HCT116 (cell line): ENCODE measurements around the gene CACNA1C. TPM values are rescaled to one million over a fixed set of nuclear protein-coding genes. Genes with fewer than 3 reads are reported as not detected.
A peak's percentile ranks its signal among the peaks of the same experiment; 100 is the strongest.

Experiments used
- ATAC-seq: fragments of 200-7000 bp; cut with Tn5 transposase; 2 replicates; pipeline ENCODE4 v1.9.1; 2020; ENCODE audit warnings: mild to moderate bottlenecking, moderate library complexity
- BruUV-seq: library from RNA; stranded (reverse); fragments of 400-500 nt; replicated peaks from 2 replicates; lab custom pipeline; 2021; lab: Mats Ljungman, UMichigan
- CTCF ChIA-PET: fragments of 300-600 bp; sonication (Branson Sonifier 250); formaldehyde crosslinking; loops from one replicate; lab custom pipeline; 2021; ENCODE audit warnings: antibody characterized with exemption; lab: Charles Lee
- POLR2A ChIA-PET: fragments of 300-600, 350-600 bp; sonication (Branson Sonifier 250); formaldehyde crosslinking; loops from one replicate; lab custom pipeline; 2021; ENCODE audit warnings: antibody characterized with exemption; lab: Charles Lee
- RAD21 ChIA-PET, 2 experiments: fragments of 300-600 bp; sonication (Branson Sonifier 250); formaldehyde crosslinking; loops; one replicate each; lab custom pipeline; 2023; ENCODE audit warnings: low total read pairs in 2 of 2; ENCODE audit not compliant: uncharacterized antibody in 2 of 2, unreplicated experiment in 2 of 2, low non-redundant PET in 1 of 2; lab: Charles Lee
- DNase-seq: peaks from one replicate; pipeline ENCODE4 v3.0.0-alpha.2; 2010; ENCODE audit warnings: low read depth, low spot score
- H2AFZ ChIP-seq: fragments of 200-600 bp; shearing (Covaris generic), sonication (generic); 2 replicates; pipeline ENCODE4 v1.6.1; 2017; ENCODE audit warnings: low read depth, mixed run types, mixed read lengths, antibody characterized with exemption, low read length; ENCODE audit not compliant: poor library complexity, severe bottlenecking
- H3K27ac ChIP-seq: 2 replicates; pipeline ENCODE4 v1.5.1; 2012; ENCODE audit warnings: low read depth, low read length
- H3K27me3 ChIP-seq: fragments of 200-600 bp; sonication (generic); 2 replicates; pipeline ENCODE4 v1.6.1; 2016; ENCODE audit warnings: mixed run types, low read length, mixed read lengths; ENCODE audit not compliant: insufficient read depth
- H3K36me3 ChIP-seq, 2 experiments: fragments of 200-500 bp in 1 of 2; fragments of 200-600 bp in 1 of 2; sonication (Bioruptor generic) in 1 of 2; sonication (generic) in 1 of 2; 2 replicates each; pipeline versions ENCODE4 v1.5.1 to v1.6.1; 2014 to 2016; ENCODE audit warnings: low read length in 2 of 2, inconsistent platforms in 1 of 2, mixed read lengths in 1 of 2, mixed run types in 1 of 2; ENCODE audit not compliant: insufficient read depth in 2 of 2, control insufficient read depth in 1 of 2
- H3K4me1 ChIP-seq, 2 experiments: fragments of 200-600 bp in 1 of 2; sonication (generic) in 1 of 2; 2 replicates each; pipeline versions ENCODE4 v1.5.1 to v1.6.1; 2012 to 2017; ENCODE audit warnings: low read length in 2 of 2, inconsistent platforms in 1 of 2, mild to moderate bottlenecking in 1 of 2, mixed read lengths in 1 of 2, mixed run types in 1 of 2, moderate library complexity in 1 of 2; ENCODE audit not compliant: insufficient read depth in 2 of 2, control insufficient read depth in 1 of 2
- H3K4me2 ChIP-seq: fragments of 200-600 bp; sonication (generic); 2 replicates; pipeline ENCODE4 v1.6.1; 2017; ENCODE audit warnings: mixed run types, low read length, mixed read lengths
- H3K4me3 ChIP-seq, 2 experiments: fragments of 200-600 bp in 1 of 2; sonication (generic) in 1 of 2; replicated peaks in 1 of 2; 2 replicates each; pipeline ENCODE4 v1.5.1; 2011 to 2016; ENCODE audit warnings: low read length in 2 of 2, control low read depth in 1 of 2, low read depth in 1 of 2, mild to moderate bottlenecking in 1 of 2, mixed read lengths in 1 of 2, mixed run types in 1 of 2
- H3K79me2 ChIP-seq: fragments of 200-600 bp; sonication (generic); 2 replicates; pipeline ENCODE4 v1.6.1; 2017; ENCODE audit warnings: mild to moderate bottlenecking, mixed run types, low read length, moderate library complexity, mixed read lengths; ENCODE audit not compliant: insufficient read depth
- H3K9ac ChIP-seq: fragments of 200-600 bp; sonication (generic); 2 replicates; pipeline ENCODE4 v1.6.1; 2016; ENCODE audit warnings: low read length, mixed read lengths
- H3K9me2 ChIP-seq: fragments of 200-600 bp; sonication (generic), shearing (Covaris generic); 2 replicates; pipeline ENCODE4 v1.6.1; 2017; ENCODE audit warnings: mixed run types, mild to moderate bottlenecking, moderate library complexity; ENCODE audit not compliant: insufficient read depth
- H3K9me3 ChIP-seq, 2 experiments: fragments of 200-500 bp in 1 of 2; fragments of 200-600 bp in 1 of 2; sonication (Bioruptor generic) in 1 of 2; sonication (generic) in 1 of 2; 2 replicates each; pipeline ENCODE4 v1.6.1; 2014 to 2017; ENCODE audit warnings: low read length in 2 of 2, mixed read lengths in 2 of 2, inconsistent platforms in 1 of 2, low read depth in 1 of 2, mild to moderate bottlenecking in 1 of 2, mixed run types in 1 of 2, moderate library complexity in 1 of 2; ENCODE audit not compliant: control insufficient read depth in 1 of 2, insufficient read depth in 1 of 2
- H4K20me1 ChIP-seq: fragments of 200-600 bp; sonication (generic), shearing (Covaris generic); 2 replicates; pipeline ENCODE4 v1.6.1; 2017; ENCODE audit warnings: mixed run types, mild to moderate bottlenecking, moderate library complexity; ENCODE audit not compliant: insufficient read depth
- CBX3 ChIP-seq: IDR thresholded peaks from 2 replicates; pipeline ENCODE4 v1.6.1; 2012; ENCODE audit warnings: low read depth
- EZH2 ChIP-seq: fragments of 200-600 bp; sonication (generic); IDR thresholded peaks from 2 replicates; pipeline ENCODE4 v1.6.1; 2017; ENCODE audit warnings: antibody characterized with exemption, mixed run types
- EZH2phosphoT487 ChIP-seq: fragments of 200-600 bp; IDR thresholded peaks from 2 replicates; pipeline ENCODE4 v1.6.1; 2018; ENCODE audit warnings: antibody characterized with exemption, borderline replicate concordance
- FOSL1 ChIP-seq: IDR thresholded peaks from 2 replicates; pipeline ENCODE4 v1.6.1; 2012; ENCODE audit warnings: low read depth
- MAX ChIP-seq: IDR thresholded peaks from 2 replicates; pipeline ENCODE4 v1.6.1; 2012
- REST ChIP-seq: IDR thresholded peaks from 2 replicates; pipeline ENCODE4 v1.6.1; 2012; ENCODE audit warnings: low read depth
- SRF ChIP-seq: IDR thresholded peaks from 2 replicates; pipeline ENCODE4 v1.6.1; 2012; ENCODE audit warnings: low read depth
- ZFX ChIP-seq: fragments of 450-650 bp; IDR thresholded peaks from 2 replicates; pipeline ENCODE4 v1.6.1; 2017
- intact Hi-C: fragments of 100-400 bp; cut with micrococcal nuclease; formaldehyde crosslinking; loops from 2 replicates; pipeline ENCODE4 v1.10.0; 2022
- total RNA-seq: library from RNA; stranded (reverse); gene quantifications from one replicate; pipeline ENCODE4 v1.2.1, GENCODE V29; 2021; ENCODE audit not compliant: unreplicated experiment
- TF ChIP-seq, protein P1 (sequence below): IDR thresholded peaks from 2 replicates; pipeline ENCODE4 v1.6.1; 2012

Gene CACNA1C
- total RNA-seq, 1 experiment from 2014 or later = 0.05 TPM

DNA sequence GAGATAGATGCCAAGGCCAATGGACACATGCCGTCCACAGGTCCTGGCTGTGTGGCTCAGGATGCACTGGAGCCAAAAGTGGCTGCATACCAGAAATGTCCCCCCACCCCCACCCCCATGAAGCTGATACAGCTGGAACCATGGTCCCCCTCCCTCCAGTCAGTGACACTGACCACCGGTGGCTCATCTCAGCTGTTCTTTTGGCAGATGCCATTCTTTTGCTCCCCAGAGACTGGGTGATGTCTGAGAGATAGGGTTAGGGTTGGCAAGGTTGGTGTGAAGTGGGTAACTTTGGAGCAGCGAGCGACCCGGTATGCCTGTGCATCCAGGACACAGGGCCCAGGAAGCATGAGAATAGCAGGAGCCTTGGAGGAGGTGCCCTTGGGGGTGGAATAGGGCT is 285.6 kb downstream of the CACNA1C start:
- DNase-seq = no peak
- peak overlapping the region; percentile 55 for H3K4me2 ChIP-seq
- no peaks in the 10 kb centered on the region for H3K36me3 ChIP-seq
- no peak overlapping the region for H3K9ac ChIP-seq
- no peaks in the 10 kb centered on the region for H4K20me1 ChIP-seq
- H3K9me3 ChIP-seq = no peaks in the 10 kb centered on the region
- ChIA-PET CTCF (no interaction called here), POLR2A (no interaction called here), RAD21 (no interaction called here)
- BruUV-seq = no TSS peak
- peaks cover 43 to 70% of the 10 kb centered on the region in 2 experiments for H3K4me1 ChIP-seq
- no peak for TF ChIP-seq FOSL1
- TF ChIP-seq, protein P1, sequence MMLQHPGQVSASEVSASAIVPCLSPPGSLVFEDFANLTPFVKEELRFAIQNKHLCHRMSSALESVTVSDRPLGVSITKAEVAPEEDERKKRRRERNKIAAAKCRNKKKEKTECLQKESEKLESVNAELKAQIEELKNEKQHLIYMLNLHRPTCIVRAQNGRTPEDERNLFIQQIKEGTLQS = no peak
- TF ChIP-seq CBX3 = no peak
- TF ChIP-seq MAX = no peak
- TF ChIP-seq EZH2 = no peak
- no peak for TF ChIP-seq EZH2phosphoT487
- TF ChIP-seq SRF = no peak
- TF ChIP-seq REST = no peak
- no peak for TF ChIP-seq ZFX
- H2AFZ ChIP-seq = no peak overlapping the region
- H3K79me2 ChIP-seq = no peaks in the 10 kb centered on the region
- no peak overlapping the region for H3K27ac ChIP-seq
- H3K9me2 ChIP-seq = no peaks in the 10 kb centered on the region
- H3K4me3 ChIP-seq = peak overlapping the region in 1 of 2 experiments; percentile 7; a peak in 1 of 4 replicates
- ATAC-seq = no peak
- no peaks in the 10 kb centered on the region for H3K27me3 ChIP-seq
- intact Hi-C loops = loop anchor here (10.0 kb wide), 1 partner anchor 1436 kb away; no protein-coding TSS in a partner anchor
